GM18907 (cell line): ENCODE data around the gene RPS6KA4.

Source experiments
- ATAC-seq: cut with Tn5 transposase; IDR thresholded peaks from one replicate; pipeline ENCODE4 v1.9.1; 2021; ENCODE audit warnings: mild to moderate bottlenecking, moderate library complexity; ENCODE audit not compliant: unreplicated experiment

RPS6KA4 gene

DNA sequence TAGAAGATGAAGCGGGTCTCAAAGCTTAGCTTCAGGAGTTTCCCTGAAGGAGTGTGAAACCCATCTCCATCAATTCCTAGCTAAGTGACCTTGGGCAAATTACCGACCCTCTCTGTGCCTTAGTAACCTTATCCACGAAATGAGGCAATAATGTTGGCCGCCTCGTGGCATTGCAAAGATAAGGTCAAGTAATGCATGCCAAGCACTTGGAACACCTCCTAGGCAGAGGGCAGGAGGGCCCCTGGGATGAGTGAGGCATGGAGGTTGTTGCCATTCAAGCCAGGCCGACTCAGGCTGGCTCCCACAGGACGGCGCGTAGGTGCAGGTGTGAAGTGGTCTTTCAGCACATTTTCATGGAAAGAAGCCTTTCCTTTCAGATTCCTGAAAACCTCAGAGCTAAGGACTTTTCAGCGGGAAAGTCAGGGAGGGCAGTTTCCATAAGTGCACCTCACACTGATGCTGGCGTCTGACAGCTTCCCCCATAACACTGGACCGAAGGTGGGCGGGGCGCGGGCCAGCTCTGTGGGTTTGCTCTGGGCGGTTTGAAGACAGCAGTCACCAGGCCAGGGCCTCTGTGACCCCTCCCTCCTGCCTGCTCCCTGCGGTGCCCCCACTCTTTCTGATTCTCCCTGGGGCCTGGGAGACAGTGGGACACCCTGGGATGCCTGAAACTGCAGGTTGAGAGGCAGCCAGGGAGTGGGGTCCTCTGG lies 25.2 kb downstream of the RPS6KA4 start:
- ATAC-seq: no peak

DNA sequence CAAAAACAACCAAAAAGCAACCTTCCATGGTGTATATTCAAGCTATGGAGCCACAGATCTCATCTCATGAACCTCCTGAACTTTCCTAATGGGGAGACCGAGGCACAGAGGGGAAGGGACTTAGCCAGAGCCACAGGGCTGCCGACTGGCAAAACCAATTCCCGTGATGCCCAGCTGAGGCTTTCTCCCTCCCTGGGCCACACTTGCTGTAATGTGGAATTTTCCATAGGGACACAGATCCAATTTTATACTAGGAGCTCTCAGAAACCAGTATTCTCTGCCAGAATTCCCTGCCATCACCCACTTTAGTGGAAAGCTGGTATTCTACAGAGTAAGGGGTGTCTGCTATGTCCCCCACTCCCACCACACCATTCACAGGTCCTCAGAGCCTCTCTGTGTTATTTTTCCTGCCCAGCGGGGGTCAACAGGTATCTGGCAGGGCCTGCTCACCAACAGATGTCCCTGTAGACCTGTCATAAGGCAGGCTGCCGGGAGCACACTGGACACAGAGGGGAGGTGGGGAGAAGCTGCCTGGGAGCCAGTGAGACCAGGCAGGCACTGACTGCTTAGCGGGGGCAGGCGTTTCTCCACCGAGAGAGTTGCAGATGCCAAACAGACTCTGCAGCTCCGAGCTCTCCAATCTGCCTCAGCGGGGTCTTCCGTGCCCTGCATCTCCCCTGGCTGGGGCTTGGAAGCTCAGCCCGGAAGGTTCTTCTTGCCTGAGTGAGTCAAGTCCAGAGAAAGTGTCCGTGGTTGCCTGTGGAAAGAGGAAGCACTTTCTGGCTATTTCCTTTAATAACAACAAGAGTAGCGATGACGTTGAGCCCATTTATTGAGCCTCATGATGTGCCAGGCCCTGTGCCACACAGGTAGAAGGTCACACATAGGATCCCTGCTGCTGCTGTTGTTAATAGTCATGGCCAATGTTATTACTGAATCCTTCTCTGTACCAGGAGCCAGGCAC lies 26.3 kb downstream of the RPS6KA4 start:
- no peak for ATAC-seq

DNA sequence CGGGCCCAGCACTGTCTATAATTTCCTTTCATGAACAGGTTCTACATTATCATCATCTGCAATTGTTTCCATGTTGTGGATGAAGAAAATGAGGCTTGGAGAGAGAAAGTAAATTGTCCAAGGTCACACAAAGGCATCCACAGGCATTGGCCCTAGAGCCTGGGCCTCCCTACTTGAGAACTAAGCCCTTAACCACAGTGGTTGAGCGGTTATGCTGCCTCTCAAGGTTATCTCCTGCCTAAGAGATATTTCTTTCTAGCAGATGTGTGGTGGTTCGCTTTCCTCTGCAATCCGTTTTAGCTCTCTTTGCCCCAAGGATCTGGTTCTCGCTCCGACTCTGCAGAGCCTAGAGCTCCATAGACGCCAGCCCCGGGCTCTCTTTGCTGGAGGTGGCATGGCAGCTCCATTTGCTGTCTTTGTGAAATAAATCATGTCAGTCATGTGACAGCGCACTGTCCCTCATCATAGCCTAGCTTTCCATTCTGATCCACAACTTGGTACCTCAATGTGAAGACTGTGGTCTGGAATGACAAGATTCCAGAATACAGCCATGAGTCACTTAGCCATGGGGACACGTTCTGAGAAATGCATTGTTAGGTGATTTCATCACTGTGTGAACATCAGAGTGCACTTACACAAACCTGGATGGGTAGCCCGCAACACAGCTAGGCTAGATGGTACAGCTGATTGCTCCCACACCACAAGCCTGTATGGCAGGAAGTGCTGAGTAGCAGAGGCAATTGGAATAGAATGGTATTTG lies 27.2 kb downstream of the RPS6KA4 start:
- no peak for ATAC-seq

DNA sequence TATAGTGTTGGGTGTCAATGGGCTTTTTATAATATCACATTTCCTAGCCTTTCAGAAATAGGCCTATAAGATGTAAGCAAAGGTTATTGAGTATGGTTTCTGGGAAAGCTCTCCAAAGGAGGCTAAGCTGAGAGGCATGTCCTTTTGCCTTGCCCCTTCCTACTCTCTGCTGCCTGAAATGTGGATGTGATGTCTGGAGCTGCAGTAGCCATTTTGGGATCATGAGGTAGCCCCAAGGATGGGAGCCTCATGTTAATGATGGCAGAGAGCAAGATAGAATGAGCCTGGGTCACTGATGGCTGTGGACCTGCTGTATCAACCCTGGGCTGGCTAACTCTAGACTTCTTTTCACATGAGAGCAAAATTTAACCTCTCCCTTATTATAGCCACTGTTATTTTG lies 29.0 kb downstream of the RPS6KA4 start:
- ATAC-seq: no peak

DNA sequence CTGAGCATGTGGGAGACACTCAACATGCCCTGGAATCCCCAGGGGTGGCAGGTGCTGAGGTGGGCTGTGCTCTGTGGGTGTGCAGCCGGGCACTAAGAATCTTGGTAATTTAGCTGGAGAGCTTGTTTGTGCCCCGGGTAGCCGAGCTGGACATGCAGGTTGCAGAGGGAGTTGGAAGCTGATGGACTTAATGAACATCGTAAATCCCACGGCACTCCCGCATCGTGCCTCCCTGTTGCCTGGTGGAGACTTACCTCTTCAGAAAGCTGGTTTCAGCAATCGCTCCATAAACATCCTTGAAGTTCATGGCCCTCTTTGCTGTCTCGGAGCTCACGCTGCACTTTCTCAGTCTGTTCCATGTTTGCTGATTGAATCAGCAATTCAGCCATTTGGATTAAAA lies 29.9 kb downstream of the RPS6KA4 start:
- ATAC-seq: no peak

DNA sequence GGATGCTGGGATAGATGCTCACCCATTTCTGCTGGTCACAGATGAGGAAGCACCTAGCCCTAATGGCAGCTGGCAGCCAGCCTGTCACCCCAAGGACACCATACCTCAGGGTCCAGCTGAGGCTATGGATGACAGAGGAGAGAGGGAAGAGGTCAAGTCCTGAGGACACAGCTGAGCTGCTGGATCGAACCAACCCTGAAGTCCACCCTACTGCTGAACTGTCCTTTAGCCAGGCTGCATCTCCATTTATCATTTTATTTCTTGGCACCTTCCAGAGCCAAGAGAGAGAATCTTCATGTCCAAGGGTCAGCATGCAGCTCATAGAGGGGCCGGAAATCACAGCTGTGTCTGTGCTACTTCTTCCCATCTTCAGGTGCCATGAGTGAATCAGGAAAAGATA lies 30.9 kb downstream of the RPS6KA4 start:
- ATAC-seq: no peak

DNA sequence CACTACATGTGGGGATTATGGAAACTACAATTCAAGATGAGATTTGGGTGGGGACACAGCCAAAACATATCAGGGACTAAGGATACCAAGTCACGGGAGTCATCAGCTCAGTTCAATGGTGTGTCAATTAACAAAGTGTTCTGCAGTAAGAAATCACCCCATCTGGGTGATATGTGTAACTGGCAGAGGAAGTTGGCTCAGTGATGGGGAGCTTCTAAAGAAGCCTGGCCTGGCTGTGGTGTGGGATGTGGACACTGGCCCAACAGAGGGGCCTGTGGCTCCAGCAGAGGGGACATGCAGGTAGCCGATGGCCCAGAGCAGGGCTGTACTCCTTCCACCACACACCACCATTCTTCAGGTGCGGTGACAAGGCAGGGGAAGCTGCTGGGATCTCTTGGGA lies 31.6 kb downstream of the RPS6KA4 start:
- ATAC-seq: no peak

DNA sequence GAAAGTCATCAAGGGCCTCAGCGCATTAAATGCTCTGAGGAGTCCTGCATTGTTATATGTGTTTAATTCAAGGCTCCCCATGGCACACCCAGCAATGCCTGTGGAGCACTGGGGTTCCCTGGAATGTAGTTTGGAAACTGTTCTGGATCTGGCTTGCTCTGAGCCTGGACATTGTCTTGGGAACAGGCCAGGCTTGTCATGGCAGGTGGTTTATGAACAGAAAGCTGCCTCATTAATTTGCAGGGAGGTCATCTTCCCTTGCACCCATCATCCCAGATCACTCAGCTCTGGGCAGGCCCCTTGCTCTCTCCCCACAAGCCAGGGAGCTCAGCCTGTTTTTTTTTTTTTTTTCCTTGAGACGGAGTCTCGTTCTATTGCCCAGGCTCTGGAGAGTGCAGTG lies 32.9 kb downstream of the RPS6KA4 start:
- ATAC-seq: no peak

DNA sequence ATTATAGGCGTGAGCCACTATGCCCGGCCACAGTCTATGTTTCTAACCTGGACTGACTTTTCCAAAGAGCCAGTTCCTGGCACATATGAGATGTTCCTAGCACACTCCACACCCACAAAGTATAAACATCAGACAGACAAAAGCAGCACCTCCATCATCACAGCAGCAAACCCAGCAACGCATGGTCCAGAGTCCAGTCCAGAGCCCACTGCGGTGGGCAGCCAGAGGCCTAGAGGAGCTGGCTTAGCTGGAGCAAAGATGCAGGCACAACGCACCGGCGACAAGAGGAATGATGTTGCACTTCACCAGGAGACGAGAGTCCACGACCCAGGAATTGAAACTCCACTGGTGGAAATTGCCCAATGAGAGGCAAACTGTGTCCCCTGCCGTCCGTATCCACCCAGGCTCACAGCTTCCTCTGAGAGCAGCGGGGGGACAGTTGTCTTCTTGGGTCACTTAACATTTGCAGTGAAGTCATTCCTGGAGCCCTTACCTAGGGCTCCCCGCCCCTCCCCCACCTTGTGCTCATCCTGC lies 36.6 kb downstream of the RPS6KA4 start:
- ATAC-seq: no peak

DNA sequence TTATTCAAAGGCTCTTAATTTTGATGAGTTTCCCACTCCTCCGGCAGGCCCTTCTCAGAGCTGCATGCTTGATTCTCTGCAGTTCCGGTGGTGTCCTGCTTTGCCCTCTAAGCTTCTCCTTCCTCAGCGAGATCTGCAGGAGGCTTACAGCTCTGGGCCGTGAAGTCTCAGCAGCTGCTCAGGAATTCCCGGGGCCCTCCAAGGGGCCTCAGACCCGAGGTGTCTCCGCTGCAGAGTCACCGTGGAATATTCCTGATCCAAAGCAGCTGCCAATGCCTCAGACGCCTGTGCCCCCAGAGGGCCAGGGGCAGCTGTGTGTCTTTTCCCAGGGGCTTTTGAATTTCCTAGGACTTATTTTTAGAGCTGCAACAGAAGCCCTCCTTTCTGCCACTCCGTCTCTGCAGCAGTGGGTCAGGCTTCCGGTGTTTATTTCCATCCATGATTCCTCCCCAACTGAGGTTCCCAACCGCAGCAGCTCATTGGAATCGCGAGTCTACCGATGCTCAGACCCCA lies 37.2 kb downstream of the RPS6KA4 start:
- ATAC-seq: no peak

DNA sequence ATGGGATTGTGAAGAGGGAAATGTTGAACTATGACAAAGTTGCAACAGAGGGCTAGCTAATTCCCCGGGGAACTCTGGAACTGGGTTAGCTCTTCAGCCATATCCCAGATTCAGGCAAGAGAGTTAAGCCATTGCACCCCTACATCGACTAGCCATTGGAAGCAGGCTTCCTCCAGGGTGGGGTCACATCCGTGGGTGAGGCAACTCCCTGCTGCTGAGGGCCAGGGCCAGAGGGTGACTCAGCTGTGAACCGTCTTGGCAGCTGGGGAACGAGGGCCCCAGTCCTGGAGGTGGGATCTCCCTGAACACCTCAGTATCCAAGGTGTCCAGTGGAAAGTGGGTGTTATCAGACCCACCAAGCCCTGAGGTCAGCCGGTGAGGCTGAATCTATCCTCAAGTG lies 41.1 kb downstream of the RPS6KA4 start:
- ATAC-seq: no peak

DNA sequence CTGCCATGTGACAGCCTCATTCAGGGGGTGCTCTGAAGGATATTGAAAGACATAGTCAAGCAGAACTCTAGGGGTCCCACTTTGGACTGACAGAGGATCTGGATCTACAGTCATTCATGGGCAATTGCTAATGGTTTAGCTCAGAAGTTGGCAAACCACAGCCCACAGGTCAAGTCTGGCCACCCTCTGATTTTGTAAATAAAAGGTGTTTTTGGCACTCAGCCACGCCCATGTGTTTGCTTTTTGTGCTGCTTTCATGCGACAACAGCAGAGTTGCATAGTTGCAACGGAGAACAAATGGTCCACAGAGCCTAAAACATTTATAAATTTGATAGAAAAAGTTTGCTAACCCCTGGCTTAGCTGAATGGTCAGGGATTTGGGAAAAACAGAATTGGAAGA lies 41.7 kb downstream of the RPS6KA4 start:
- no peak for ATAC-seq

DNA sequence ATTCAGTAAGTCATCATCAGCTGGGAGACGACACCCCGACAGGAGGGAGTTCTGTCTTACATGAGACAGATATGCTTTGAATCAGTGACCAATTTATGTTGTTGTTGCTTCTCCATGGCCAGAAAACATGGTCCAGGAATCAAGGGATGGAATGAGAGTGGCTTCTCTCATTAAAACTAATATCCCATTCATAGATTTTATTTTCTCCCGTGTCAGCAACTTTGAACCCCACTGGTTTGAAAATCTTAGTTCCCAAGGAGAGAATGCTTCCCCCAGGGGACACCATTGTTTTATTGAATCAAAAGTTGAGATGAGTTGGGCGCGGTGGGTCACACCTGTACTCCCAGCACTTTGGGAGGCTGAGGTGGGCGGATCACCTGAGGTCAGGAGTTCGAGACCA lies 42.8 kb downstream of the RPS6KA4 start:
- ATAC-seq: no peak

DNA sequence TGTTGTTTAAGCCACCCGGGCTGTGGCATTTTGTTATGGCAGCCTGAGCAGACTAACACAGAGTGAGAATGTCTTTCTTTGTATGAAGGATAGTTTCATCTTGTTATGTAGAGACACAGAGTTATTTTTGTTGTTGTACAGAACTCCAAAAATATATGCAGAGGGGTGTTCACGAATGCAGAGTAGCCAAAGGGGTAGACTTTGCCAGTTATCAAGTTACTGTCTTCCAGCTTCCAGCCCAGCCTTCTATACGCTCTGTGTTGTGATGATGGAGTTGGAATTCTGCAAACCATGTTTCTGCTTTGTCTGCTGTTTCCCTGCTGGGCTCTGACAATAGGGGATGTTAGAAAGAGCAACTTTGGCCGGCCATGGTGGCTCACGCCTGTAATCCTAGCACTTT lies 44.1 kb downstream of the RPS6KA4 start:
- ATAC-seq: no peak

DNA sequence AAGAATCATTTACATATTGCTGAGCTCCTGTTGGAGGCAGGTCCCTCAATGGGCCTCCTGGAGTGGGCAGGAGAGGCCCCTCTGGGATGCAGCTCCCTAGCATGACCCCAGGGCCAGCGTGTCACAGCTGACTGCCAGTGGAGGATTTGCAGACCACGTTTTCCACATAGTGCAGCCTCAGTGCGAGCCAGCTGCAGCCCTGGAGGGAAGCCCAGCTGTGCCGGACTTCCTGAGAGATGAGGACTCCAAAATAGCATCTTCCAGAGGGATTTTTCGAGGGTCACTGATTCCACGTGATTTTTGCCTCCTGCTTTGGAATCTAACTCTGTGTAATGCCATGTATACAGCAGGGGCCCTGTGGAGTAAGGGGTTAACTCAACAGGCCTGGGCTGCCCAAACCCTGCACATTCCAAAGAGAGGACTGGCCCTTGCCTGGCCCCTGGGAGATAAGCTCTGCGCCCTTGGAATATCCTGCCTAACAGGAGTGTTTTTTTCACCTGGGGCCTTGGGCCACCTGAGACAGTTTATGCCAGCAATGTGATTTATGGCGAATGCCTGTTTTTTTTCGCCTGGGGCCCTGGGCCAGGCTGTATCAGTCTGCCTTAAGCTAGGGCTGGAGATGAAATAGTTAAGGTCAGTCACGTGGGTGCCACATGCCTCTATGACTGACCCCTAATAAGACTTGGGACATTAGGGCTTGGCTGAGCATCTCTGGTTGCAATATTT lies 47.4 kb downstream of the RPS6KA4 start:
- ATAC-seq: no peak

DNA sequence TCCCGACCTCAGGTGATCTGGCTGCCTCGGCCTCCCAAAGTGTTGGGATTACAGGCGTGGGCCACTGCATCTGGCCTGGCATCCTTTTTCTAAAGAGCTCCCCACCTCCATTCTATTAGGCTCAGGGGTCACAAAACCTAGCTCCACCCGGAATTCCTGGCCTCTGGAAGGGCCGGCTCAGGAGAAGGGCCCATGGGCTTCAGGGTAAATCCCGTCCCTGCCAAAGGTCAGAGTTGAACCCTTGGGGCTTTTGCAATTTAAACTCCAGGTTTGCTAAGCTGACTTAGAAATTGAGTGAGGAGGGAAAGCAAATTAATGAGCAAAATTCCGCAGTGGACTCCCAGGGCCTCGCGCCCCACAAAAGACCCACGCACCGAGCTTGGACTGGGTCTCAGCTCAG lies 48.3 kb downstream of the RPS6KA4 start:
- ATAC-seq: no peak

DNA sequence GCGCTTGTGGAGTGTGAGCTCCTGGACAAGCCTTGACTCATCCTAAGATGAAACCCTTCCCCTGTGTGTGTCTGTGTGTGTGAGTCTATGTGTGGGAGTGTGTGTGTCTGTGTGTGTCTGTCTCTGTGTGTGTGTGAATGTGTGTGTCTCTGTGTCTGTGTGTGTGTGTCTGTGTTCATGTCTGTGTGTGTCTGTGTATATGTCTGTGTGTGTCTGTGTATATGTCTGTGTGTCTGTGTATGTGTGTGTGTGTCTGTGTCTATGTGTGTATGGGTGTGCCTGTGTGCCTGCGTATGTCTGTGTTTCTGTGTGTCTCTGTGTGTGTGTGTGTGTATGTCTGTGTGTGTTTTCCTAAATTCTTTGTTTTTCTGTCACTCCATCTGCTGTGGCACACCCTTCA lies 48.7 kb downstream of the RPS6KA4 start:
- no peak for ATAC-seq

DNA sequence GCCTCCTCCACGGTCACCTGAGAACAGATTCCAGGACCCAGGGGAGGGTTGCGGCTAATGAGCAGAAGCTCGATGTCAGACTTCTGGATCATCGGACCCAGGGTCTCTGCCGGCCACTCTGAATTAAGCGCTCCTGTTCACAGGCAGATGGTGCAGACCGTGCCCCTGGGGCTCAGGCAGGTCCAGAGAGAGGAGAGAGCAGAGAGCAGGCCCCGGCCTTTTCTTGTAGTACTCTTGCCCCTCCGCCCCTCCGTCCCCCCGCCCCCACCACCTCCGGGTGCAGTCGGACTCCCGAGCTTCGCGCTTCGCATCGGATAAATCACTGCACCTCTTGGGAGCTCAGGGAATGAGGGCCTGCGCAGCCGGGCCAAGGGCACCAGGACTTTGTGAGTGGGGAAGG lies 50.3 kb downstream of the RPS6KA4 start:
- ATAC-seq: no peak

DNA sequence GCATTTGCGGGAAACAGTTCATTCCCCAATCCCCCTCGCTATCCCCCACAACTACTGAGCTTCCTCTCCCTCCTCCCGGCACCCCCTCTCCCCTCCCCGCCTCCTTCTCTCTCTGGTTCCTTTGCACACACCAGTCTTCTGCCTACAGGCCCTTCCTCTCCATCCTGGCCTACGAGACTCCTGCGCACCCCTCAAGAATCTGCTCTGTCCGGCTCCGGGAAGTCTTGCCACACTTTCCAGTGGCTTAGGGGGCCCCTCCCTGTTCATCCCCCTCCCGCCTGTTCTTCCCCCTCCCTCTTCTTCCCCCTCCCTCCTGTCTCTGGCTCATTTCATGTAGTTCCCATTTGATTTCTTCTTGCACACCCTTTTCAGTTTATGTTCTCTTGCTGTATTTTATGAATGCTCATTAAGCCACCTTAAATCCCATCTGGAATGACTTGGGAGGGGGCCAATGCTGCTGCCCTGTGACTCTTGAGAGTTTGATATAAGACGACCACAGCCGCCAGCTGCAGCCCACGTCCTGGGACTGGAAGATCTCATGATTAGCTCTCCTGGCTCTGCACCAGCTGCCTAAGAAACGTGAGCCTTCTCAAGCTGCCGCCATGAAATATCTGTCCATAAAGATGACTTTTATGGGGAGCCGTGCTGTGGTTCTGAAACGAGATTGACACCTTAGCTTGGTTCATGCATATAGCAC lies 50.9 kb downstream of the RPS6KA4 start:
- no peak for ATAC-seq

DNA sequence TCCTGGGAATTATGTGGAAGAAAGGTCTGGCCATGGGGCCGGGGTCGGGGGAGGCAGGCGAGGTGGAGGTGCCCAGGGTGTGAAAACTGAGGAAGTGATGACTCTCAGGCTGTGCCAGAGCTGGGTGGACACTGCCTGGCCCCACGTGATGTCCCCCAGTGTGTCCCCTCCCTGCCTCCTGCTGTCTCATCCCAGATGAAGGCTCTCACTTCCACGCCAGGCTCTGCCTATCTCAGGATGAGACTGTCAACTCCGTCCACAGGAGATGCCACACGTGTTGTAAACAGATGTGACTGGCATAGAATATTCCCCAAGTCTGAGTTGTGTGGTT lies 51.4 kb downstream of the RPS6KA4 start:
- no peak for ATAC-seq
